PFSK-1 (cell line): Measurements from ENCODE around the gene PRR14.

Experiments
- FOXP2 ChIP-seq: optimal IDR thresholded peaks from 2 replicates; pipeline ENCODE3; 2011; ENCODE audit warnings: borderline replicate concordance, control low read depth, inconsistent platforms; ENCODE audit not compliant: insufficient read depth; ENCODE audit errors: extremely low read length, extremely low read depth
- POLR2AphosphoS5 ChIP-seq: IDR thresholded peaks from 2 replicates; pipeline ENCODE4 v1.6.1; 2012; ENCODE audit warnings: low read depth, mild to moderate bottlenecking, control low read depth, low read length, moderate library complexity
- REST ChIP-seq, 2 experiments: IDR thresholded peaks; 2 replicates each; pipeline versions ENCODE4 v1.6.1 to v1.8.0; 2011 to 2012; ENCODE audit warnings: low read depth in 2 of 2, low read length in 2 of 2, control low read depth in 1 of 2, inconsistent platforms in 1 of 2, mild to moderate bottlenecking in 1 of 2, moderate library complexity in 1 of 2; ENCODE audit not compliant: insufficient read depth in 1 of 2
- SIN3A ChIP-seq: IDR thresholded peaks from 2 replicates; pipeline ENCODE4 v1.6.1; 2012; ENCODE audit warnings: mild to moderate bottlenecking, low read length, moderate library complexity, borderline replicate concordance; ENCODE audit not compliant: insufficient read depth
- TAF1 ChIP-seq: IDR thresholded peaks from 2 replicates; pipeline ENCODE4 v1.6.1; 2012; ENCODE audit warnings: low read length, control low read depth, borderline replicate concordance; ENCODE audit not compliant: insufficient read depth

- TF ChIP-seq REST (IDR thresholded peaks at IDR 0.05; ENCODE audit: insufficient read depth in 1 of 2, low read depth in 2 of 2, low read length in 2 of 2) = no peak
- TF ChIP-seq POLR2AphosphoS5 = no peak
- TF ChIP-seq TAF1 = no peak
- no peak for TF ChIP-seq SIN3A
- no peak for TF ChIP-seq FOXP2
Observed at GRCh38 chr16:30619202-30619601, 31.6 kb upstream of the PRR14 start.
